SKM-1 treated with dmso at 0.1 percent for 144 hours (cell line): ENCODE results near the gene ARSG.
"Not testable (repeated sequence)": the region's sequence is repeated elsewhere in the genome, so short reads cannot be mapped to it uniquely, and the experiment has no call there.

Source experiments
- DNase-seq: peaks from one replicate; lab custom pipeline; 2025; ENCODE audit not compliant: unreplicated experiment; lab: John Stamatoyannopoulos, UW

ARSG gene

DNA sequence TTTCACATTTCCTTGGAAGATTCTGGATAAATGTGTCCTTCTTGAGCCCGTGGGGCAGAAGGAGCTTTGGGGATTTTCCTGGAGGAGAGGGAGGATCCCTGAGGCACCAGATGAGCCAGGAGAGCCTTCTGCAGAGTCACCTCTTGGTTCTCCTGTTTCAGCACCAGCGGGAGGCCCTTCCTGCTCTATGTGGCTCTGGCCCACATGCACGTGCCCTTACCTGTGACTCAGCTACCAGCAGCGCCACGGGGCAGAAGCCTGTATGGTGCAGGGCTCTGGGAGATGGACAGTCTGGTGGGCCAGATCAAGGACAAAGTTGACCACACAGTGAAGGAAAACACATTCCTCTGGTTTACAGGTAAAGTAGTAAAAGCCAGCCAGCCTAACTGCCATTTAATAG is 77.1 kb downstream of the ARSG start:
- DNase-seq, result no peak

DNA sequence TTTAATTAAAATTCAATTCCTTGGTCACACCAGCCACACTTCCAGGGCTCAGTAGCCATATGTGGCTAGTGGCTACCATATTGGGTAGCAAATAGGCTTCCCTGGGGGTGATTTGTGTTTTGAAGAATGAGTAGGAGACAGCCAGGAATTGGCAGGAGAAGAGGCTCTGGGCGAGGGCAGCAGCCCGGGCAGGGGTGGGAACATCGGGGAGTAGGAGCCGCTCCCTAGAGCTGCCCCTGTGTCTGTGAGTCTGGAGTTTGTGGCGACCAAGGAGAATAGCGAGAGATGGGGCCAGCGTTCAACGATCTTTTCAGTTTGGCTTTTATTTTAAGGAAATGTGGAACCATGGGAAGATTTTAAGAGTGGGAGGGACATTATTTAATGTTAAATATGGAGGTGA is 84.3 kb downstream of the ARSG start:
- DNase-seq, result no peak

DNA sequence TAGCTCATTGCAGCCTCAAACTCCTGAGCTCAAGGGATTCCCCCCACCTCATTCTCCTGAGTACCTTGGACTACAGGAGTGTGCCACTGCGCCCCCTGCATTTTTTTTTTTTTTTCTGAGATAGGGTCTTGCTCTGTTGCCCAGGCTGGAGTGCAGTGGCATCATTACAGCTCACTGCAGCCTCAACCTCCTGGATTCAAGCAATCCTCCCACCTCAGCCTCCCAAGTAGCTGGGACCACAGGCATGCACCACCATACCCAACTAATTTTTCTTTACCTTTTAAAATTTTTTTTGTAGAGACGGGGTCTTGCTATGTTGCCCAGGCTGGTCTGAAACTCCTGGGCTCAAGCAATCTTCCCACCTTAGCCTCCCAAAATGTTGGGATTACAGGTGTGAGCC is 84.9 kb downstream of the ARSG start:
- not testable (repeated sequence) for DNase-seq

DNA sequence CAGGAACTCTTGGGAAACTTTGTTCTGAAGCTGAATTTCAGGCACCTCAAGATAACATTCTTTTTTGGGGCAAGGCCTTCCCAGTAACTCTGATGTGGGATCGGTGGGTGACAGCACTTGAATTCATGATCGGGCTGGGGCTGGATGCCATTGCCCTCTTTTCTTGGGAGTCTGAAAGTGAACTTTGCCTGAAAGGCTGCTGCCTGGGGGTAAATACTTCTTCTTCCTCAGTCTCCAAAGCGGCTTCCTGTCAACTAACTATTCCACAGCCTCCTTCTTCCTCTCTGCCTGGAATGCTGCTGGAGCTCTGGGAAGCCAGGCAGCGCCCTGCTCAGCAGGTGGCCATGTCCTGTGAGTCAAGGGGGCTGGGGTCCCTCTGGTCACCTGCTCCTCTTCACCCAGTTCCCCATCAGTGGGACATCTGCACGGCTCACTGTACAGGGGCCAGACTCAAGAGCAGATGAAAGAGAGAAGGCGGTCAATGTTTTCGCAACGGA is 86.5 kb downstream of the ARSG start:
- DNase-seq, result no peak

DNA sequence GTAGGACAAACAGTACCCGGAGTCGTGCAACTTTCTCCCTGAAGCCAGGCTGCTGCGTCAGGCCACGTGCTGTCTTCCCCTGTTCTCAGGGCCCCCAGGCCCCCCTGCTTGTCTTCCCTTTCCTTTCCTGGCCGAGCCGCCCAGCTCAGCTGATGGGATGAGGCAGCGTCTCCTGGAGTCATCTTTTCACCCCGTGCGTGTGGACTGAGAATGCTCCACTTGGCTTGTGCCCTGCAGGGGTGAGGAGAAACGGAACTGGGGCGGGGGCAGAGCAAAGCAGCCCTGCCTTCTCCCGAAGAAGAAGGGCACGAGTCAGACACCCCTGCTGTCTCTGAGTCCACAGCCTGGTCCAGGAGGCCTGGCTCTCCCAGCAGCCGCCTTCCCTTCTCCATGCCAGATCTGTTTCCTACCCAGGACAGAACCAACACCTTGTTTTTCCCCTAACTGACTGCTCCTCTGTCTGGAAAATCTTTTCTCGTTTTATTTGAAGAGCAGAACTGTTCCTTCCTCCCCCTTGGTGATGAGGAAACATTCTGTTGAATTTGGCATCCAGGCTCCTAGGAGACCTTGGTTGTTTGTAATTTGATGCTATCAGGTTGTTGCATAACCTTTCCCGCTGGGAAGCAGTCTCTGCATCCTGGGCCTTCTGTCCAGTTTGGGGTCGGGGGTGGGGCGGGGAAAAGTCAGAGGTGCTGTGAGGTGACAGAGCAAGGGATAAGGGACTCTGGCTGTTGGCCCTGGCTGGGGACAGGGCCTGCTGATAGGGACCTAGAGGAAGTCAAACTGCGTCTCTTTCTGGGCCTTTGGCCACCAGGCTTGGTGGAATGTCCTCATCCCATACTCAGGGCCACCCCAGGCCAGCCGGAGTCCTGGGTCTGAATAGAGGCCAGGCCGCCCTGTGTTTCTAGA is 87.2 kb downstream of the ARSG start:
- DNase-seq, result no peak

DNA sequence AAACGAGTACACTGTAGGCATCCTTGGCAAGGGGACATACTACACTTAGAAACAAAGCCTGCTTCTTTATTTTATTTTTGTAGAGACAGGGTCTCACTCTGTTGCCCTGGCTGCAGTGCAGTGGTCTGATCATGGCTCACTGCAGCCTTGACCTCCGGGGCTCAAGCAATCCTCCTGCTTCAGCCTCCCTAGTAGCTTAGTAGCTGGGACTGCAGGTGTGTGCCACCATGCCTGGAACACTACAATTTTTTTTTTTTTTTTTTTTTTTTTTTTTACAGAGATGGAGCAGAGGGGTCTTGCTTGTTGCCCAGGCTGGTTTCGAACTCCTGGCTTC is 87.8 kb downstream of the ARSG start:
- DNase-seq, result no peak

DNA sequence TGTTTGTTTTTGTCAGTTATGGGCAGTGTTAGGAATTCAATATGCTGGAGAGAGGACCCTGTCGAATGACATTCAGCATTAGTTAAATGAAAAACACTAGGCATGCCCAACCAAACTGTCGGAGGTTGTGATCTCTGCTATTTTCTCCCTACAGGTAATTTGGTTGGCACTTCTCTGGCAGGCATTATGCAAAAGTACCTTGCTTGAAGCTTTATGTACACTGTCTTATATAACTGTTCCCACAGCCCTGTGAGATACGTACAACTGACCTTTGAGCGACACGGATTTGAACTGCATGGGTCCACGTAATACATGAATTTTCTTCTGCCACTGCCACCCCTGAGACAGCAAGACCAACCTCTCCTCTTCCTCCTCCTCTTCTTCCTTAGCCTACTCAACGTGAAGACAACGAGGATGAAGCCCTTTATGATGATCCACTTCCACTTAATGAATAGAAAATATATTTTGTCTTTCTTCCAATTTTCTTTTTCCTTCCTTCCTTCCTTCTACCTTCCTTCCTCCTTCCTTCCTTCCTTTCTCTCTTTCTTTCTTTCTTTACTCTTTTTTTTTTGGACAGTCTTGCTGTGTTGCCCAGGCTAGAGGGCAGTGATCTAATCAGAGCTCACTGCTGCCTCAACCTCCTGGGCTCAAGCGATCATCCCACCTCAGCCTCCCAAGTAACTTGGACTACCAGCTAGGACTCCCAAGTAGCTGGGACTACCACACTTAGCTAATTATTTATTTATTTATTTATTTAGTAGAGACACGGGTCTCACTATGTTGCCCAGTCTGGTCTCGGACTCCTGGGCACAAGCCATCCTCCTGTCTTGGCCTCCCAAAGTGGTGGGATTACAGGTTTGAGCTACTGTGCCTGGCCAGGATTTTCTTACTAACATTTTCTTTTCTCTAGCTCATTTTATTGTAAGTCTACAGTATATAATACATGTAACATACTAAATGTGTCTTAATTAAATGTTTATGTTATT is 88.7 kb downstream of the ARSG start:
- DNase-seq, result no peak

DNA sequence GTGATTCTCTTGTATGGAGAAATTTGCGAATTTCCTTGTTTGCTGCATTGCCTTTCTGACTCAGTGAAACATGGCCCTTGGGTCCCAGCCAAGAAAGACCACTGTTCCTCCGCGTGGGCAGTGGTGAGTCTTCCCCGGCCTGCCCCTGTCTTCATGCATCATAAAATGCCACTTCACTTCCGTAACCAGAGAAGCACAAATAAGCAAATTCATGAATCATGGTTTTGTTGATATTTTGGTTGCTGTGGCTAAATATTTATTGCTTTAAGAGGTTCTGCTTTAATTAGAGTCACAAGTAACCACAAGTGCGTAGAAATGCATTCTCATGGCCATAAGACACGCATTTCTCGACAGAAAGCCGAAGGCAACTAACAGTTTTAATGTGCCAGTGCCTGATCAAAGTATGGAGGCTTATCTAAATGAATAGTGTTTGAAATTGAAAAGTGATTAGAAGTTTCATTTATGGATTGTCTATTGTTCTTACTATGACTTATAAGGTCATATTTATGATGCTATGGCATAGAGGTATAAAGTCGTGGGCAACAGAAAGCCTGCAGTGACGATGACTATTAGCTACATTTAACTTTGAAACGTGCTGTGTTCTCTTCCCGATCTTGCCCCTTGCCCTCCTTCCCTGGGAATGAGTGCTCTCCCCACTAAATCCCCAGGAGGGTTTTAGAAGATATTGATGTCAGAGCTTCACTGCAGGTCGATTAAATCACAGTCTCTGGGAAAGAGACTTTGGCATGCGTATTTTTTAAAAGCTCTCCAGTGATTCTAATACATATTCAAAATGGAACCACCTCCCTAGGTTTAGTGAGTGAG is 90.0 kb downstream of the ARSG start:
- no peak for DNase-seq

DNA sequence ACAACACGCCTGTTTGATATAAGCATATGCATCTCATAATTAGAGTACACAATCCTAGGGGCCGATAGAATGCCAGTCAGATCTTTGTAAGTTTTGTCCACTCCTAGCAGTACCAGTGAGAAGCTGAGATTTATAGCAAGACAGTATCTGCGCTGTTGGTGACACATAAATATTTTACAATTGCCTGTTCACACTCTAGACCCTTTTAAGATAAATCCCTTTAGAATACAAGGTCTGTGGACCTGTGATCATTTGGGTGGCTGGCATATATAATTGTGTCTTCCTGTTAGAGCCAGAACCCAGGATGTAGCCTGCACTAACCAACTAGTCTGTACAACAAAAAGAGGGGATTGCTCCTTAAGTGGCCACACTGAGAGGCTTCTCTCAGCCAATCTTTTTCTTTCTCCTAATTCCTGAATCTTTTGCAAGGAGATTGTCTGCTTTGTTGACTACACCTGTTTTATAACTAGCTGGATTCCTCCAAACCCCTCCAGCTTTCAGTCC is 91.3 kb downstream of the ARSG start:
- no peak for DNase-seq

DNA sequence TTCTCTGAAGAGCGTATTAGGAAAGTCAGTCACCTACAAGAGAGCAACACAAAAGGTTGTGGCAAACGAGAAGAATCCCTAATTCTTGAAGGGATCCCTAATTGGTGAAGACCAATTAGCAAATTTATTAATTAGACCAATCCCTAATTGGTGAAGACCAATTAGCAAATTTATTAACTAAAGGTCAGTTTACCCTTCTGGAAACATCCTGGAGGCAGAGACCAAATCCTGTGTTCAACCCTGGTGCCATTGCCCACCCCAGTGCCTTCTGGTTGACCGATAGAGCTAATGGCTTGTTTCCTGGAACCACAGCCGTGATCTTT is 91.8 kb downstream of the ARSG start:
- no peak for DNase-seq

DNA sequence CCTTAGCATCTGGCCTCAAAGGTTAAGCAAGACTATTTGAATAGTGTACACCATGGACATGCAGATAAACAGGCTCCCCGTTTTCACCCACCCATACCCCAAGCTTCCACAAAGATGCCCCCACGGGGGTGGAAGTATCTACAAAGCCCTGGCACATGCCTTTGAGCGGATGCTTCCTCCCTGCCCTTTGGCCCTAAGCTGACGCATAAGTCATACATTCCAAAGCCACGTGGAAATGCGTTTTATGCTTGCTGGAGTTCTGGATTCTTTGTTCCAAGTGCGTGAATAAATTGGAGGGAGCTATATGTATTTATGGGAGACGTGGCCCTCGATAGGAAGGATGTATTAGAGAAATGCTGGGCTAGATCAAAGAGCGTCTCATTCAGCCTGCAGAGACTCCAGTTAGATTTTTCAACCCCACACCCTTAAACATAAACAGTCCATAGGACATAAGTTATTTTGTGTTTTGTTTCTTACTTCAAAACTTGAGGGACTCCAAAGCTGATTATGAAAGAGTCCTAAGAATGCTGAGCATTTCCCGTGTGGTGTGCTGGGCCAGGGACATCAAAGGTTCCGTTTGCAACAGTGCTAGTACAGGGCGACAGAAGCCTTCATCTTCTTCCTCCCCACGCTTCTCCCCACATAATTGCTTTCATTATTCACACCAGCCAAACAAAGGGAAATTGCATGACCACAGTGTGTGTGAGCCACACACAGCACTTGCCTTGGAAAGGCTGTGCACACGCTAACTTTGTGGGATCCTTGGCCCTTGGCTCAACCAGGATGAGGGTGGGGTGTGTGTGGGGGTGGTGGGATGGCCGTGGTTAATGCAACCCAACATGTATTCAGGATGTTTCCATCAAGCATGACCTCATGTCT is 92.4 kb downstream of the ARSG start:
- DNase-seq, result peak; percentile 38

DNA sequence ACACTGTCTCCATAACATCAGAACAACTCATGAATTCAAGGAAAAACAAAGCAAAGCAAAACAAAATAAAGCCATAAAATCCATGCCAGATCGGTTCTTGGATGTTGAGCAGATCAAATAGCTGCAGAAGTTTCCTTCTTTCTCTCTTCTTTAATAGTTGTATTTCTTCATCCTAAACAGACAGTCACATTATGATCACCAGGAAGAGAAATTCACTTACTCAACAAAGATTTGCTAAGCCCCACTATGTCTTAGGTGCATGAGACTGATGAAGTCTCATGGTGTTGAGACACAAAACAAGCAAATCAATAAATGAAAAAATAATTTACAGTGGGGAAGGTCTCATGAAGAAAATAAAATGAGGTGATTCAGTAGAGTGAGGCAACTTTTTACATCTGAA is 93.2 kb downstream of the ARSG start:
- no peak for DNase-seq

DNA sequence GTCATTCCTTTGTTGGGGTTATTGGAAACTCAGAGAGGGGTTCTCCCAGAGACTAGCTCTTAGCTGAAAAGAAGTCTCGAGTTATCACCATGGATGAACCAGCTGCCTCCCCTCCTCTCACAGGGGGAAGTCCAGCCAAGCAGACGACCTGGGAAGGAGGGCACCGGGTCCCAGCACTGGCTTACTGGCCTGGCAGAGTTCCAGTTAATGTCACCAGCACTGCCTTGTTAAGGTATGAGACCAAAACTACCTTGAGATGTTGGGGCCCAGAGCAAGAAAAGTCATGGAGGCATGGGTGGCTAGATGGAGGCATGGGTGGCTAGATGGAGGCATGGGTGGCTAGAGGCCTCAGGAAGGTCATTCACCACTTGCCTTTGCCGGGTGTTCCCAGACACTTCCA is 93.6 kb downstream of the ARSG start:
- DNase-seq, result no peak

DNA sequence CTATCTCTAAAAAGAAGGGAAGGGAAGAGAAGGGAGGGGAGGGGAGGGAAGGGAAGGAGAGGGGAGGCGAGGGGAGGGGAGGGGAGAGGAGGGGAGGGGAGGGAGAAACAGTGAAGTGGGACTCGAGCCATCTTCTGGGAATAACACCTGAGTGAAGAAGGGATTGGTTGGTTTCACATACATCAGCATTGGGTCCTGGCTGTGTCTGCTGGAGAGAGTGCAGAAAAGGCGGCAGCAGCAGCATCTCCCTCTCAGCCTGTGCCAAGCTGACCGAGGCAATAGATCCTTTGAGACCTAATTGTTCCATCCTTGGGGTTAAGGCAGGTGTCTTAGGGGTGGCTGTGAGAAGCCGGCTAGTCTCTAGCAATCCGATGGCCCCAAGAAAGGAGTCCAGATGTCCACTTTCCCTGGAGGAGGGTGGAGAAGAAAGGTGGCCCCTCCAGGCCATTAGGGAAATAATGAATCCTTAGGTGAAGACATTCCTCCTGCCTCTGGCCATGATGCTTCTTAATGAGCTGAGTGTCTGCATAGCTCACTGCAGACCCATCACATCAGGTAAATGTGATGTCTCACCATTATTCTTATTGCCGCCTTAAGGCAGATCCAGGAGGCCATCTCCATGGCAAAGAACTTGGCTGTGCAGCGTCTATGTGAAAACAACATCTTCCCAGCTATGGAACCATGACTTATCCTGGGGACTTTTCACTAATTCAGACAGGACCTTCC is 94.4 kb downstream of the ARSG start:
- DNase-seq, result no peak

DNA sequence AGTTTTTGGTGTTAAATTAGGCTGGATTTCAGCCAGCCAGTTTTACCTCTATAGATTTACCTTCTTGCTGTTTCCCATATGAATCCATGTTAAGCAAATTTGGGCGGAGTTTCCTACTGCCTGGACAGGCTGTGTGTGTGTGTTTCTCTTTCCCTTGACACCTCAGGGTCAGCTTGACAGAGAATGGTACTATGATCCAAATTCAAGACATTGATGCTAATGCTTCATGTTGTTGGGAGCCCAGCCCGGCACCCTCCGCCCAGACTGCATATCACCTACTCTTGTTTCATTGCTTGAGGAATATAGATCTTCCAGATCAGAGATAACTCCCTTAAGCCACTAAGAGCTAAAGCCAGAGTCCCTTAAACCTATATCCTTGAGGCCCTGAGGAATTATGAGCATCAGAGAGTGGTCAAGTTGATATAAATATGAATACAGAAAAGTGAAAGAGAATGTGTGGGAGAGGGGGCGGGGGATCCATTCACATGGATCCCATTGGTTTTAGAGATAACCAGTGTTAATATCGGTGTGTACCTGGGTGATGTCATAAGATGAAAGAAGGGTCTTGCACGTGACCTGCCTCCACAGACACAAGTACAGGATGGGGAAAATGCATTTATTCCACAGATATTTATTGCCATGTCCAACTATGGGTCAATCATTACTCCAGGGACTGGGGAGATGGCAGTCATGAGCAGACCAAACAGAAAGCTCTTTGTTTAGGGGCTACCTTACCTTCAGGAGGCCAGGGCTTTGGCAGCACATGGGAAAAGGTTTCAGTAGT is 96.3 kb downstream of the ARSG start:
- DNase-seq, result no peak

DNA sequence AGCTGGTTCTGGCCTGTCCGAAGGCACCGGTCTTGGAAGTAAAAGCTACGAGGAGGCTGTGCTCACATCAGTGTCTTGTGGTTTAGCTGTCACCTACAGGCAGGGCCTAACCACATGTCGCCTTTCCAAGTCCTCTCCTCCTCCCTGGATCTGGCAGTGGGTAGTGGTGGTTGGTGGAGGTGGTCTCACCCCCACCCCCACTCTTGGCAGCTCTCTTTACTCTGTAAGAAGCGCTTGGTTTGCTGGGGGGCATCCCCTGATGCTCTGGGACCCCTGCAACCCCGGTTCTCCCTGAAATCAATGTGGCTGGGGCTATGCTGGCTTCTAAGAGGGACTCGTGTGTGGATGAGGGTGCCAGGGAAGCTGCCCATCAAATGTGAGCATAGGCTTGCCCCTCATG is 97.7 kb downstream of the ARSG start:
- no peak for DNase-seq

DNA sequence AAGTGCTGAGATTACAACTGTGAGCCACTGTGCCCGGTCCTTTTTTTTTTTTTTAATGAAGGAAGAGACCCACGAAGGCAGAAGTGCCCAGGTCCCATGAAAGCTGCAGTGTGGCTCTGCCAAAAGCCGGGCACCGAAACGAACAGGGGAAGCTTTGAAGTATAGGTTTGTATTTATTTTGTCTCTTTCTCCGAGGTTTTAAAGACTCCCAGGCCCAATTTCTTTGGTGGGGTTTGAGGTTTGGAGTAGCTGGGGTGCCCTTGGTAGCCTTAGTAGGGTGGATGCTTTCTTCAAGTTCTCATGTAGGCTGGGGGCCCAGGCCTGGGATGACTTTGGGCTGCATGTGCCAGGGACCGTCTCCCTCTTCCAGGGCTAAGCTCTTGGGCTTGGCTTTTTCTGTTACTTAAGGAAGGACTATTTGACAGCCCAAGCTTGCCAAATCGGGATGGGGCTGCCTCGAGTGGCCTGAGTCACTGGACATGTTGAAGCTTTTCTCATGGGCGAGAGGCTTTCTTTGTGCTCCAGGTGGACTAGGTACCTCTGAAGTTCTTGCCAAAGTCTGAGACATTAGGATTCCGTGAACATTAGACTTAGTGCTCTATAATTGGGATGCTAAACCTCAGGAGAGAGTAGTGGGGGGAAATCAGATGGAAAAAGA is 99.7 kb downstream of the ARSG start:
- DNase-seq, result no peak
